ENCODE data around the gene TRAPPC1.

TRAPPC1 gene

DNA sequence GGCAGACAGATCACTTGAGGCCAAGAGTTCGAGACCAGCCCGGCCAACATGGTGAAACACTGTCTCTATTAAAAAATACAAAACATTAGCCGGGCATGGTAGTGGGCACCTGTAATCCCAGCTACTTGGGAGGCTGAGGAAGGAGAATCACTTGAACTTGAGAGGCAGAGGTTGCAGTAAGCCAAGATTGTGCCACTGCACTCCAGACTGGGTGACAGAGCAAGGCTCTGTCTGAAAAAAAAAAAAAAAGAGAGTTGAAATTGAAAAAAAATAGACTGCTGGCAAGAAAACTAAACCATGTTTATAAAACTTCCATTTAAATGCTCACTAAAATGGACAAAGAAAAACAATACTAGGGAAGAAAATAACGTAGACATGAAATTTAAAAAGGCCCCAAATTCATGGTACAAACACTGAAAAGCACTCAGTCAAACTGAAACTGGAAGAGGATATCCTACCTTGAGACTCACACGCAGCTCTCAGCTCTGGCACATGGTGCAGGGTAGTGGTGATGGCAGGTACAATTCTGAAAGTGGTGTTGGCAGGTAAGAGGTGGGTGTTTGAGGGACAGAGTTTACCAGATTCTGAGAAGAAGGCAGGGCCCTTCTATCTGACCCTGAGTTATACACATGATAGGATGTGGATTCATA lies 19.5 kb upstream of the TRAPPC1 start:
- H3K27ac ChIP-seq, result no peak overlapping the region
- TF ChIP-seq, protein P1, sequence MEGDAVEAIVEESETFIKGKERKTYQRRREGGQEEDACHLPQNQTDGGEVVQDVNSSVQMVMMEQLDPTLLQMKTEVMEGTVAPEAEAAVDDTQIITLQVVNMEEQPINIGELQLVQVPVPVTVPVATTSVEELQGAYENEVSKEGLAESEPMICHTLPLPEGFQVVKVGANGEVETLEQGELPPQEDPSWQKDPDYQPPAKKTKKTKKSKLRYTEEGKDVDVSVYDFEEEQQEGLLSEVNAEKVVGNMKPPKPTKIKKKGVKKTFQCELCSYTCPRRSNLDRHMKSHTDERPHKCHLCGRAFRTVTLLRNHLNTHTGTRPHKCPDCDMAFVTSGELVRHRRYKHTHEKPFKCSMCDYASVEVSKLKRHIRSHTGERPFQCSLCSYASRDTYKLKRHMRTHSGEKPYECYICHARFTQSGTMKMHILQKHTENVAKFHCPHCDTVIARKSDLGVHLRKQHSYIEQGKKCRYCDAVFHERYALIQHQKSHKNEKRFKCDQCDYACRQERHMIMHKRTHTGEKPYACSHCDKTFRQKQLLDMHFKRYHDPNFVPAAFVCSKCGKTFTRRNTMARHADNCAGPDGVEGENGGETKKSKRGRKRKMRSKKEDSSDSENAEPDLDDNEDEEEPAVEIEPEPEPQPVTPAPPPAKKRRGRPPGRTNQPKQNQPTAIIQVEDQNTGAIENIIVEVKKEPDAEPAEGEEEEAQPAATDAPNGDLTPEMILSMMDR (IDR thresholded peaks at IDR 0.05), result no peak
- no peak overlapping the region for H3K4me3 ChIP-seq
- no peak for DNase-seq (ENCODE audit: low spot score)

DNA sequence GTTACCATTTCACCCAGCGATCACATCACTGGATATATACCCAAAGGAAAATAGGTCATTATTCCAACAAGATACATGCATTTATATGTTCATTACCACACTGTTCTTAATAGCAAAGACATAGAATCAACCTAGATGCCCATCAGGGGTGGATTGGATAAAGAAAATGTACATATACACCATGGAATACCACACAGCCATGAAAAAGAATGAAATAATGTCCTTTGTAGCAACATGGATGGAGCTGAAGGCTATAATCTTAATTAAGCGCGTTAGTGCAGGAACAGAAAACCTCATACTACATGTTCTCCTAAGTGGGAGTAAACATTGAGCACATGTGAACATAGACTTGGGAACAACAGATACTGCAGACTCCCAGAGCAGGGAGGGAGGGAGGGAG lies 18.8 kb upstream of the TRAPPC1 start:
- H3K27ac ChIP-seq, result no peak overlapping the region
- H3K4me3 ChIP-seq, result no peak overlapping the region
- TF ChIP-seq, protein P1 (IDR thresholded peaks at IDR 0.05), result no peak
- no peak for DNase-seq (ENCODE audit: low spot score)

DNA sequence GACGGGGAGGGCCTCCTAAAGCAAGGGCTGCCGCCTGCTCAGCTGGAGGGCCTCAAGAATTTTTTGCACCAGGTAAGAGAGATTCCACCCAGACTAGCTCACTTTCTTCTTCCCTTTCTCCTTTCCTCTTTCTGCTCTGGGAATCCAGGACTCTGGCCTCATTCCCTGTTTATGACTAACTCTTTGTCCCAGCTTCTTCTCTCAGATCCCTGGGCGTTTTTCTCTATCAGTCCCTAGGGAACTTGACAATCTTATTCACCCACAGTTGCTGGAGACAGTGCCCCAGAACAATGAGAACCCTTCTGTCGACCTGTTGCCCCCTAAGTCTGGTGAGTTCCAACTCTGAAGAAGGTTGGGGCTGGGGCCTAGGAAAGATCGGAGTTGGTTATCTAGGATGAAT lies 15.9 kb upstream of the TRAPPC1 start:
- no peak for DNase-seq (ENCODE audit: low spot score)
- TF ChIP-seq, protein P1 (IDR thresholded peaks at IDR 0.05), result no peak
- no peak overlapping the region for H3K27ac ChIP-seq
- no peak overlapping the region for H3K4me3 ChIP-seq

- TF ChIP-seq, protein P1 (IDR thresholded peaks at IDR 0.05), result no peak
- H3K4me3 ChIP-seq, result no peak overlapping the region
- no peak overlapping the region for H3K27ac ChIP-seq
- no peak for DNase-seq (ENCODE audit: low spot score)
Measured at GRCh38 chr17:7946441-7946840, 14.7 kb upstream of the TRAPPC1 start.

GRCh38 chr17:7945651-7946050 lies 13.9 kb upstream of the TRAPPC1 start:
- TF ChIP-seq, protein P1 (IDR thresholded peaks at IDR 0.05), result no peak
- H3K4me3 ChIP-seq, result no peak overlapping the region
- DNase-seq (ENCODE audit: low spot score), result no peak
- no peak overlapping the region for H3K27ac ChIP-seq

DNA sequence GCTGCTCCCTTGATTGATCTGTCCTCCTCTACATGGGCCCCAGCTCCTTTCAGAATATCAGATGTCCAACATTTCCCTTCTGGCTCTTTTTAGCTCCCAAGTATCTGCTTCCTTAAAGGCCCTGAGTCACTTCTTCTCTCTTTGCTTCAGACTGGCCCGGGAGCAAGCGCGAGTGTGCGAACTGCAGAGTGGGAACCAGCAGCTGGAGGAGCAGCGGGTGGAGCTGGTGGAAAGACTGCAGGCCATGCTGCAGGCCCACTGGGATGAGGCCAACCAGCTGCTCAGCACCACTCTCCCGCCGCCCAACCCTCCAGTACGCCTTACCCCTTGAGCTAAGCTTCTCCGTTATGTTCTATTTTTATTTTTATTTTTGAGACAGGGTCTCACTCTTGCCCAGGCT lies 12.6 kb upstream of the TRAPPC1 start:
- DNase-seq (ENCODE audit: low spot score), result no peak
- Histone ChIP-seq H3K27ac (no peak overlapping the region), H3K4me3 (no peak overlapping the region)
- TF ChIP-seq, protein P1 (IDR thresholded peaks at IDR 0.05), result no peak

DNA sequence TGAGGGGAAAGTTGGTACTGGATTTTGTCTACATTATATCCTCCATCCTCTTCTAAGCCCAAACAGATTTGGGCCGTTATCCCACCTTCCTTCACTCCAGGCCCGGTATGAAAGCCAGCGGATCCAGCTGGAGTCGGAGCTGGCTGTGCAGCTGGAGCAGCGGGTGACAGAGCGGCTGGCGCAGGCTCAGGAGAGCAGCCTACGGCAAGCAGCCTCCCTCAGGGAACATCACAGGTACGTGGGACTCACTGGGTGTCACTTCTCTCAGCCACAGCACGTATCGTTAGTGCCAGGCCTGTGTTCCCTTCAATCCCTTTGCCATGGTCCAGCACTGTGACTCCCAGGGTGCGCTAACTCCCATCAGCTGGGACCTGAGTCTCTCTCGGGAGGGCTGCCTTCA lies 11.5 kb upstream of the TRAPPC1 start:
- TF ChIP-seq, protein P1 (IDR thresholded peaks at IDR 0.05), result no peak
- H3K27ac ChIP-seq, result no peak overlapping the region
- no peak overlapping the region for H3K4me3 ChIP-seq
- DNase-seq (ENCODE audit: low spot score), result no peak

Measured in coronary artery (tissue), 2 donors.